ENCODE data around the gene CASP2. TPM values are rescaled to one million over a fixed set of nuclear protein-coding genes. Genes with fewer than 3 reads are reported as not detected.

The CASP2 gene
- total RNA-seq (22.0 TPM), polyA plus RNA-seq (7.5 TPM)

DNA sequence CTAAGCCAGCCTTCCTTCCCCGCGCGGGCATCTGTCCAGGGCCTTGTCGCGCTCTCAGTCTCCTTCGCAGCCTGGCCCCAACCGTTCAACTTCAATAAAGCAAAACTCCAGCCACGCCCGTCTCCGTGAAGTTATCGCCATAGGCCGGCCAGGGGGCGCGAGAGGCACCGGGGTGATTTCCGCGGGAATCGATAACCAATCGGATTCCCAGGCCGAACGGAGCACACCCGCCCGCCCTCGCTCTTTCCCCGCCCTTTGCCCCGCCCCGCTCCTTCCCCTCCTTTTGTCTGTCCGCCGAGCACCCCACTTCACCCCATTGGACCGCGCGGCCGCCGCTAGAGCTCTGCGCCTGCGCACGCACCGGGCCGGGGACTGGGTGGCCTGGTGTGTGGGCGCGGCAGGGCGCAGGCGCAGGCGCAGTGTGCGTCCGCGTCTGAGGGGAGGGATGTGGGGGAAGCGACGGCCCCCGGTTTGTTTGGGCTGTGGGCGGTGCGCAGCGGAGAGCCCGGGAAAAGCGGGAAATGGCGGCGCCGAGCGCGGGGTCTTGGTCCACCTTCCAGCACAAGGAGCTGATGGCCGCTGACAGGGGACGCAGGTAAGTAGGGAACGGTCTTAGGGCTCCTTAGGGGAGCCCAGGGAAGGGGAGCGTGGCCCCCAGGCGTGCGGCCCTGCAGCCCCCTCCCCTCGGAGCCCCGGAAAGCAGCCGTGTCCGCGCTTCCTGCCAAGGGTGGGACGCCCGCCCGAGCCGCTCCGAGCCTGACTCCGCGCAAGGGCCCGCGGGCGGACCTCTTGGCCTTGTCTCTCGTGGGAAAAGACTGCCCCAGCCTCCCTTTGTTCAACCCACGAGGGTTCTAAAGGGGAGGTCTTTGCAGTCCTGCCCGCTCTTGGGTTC lies at the start of gene CASP2:
Gene CASP2, plus strand, starts transcription at position 417 of the 892 bp plus-strand sequence. Its CDS starts 105 bp downstream, at position 522.
- 2% methylated on average over 84 of the region's 84 CpGs for WGBS
- DNase-seq (ENCODE audit: extremely low spot score) = peak; percentile 91
- H3K27ac ChIP-seq (ENCODE audit: low read depth) = peak within 1 kb of the TSS; percentile 61
- no peaks in the 10 kb centered on the region for H3K36me3 ChIP-seq (ENCODE audit: insufficient read depth)
- peak within 1 kb of the TSS; percentile 76 for H3K4me3 ChIP-seq (ENCODE audit: low read depth, low read length)
- peaks cover 3% of the 10 kb centered on the region for H3K4me1 ChIP-seq (ENCODE audit: insufficient read depth)

DNA sequence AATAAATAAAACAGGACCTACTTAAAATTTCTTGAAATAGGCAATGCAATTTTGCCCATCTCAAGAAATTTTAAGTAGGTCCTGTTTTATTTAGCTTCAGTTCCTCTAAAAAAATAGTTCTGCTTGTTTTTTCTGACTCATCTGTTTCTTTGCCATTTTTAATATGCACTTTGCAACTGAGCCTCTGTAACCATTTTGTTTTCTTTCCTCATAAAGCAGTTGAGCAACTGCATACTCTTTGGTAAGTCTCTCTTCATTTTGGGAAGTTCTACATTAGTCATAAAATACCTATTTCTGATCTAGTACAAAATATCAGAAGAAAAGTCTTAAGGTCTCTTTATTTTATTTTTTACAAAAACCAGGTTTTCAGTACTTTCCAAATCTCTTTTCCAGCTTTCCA lies 48.3 kb upstream of the CASP2 start:
- Histone ChIP-seq H3K4me3 (ENCODE audit: low read depth, low read length) (no peak overlapping the region), H3K4me1 (ENCODE audit: insufficient read depth) (no peaks in the 10 kb centered on the region), H3K27ac (ENCODE audit: low read depth) (no peak overlapping the region), H3K36me3 (ENCODE audit: insufficient read depth) (no peaks in the 10 kb centered on the region)
- DNase-seq (ENCODE audit: extremely low spot score) = no peak

DNA sequence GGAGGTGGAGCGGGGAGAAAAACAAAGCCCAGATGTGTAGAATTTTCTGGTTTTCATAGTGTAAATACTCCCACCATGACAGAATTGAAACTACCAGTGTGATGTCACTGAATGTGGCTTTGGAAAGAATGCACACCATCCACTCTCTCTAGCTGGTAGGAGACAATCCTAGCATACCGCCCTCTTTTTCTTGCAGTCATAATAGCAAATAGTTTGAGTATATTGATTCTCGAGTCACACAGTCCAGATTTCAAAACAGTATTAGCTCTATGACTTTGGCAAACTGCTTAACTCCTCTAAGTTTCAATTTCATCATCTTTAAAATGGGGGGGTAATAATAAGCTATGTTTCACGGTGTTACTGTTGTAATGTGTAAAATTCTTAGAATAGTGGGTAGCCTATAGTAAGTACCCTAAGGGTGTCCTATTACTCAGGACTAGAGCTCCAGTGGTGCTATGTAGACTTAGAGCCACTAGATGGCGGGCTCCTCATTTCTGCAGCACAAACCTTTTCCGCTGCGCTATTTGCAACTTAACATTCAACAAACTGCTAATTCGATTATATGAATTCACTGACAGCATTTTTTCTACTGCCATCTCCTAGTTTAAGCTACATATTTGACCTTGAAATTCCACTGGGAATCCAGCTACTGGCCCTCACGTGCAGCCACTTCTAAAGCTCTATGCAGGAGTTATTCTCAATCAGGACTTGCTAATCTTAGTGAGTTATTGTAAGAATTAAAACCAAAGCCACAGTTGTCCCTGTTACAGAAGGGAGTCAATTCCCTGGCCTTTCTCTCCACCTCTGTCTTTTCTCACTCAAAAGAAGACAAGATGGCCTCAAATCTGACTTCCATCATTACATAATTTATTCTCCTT lies 47.6 kb upstream of the CASP2 start:
- no peaks in the 10 kb centered on the region for H3K36me3 ChIP-seq (ENCODE audit: insufficient read depth)
- peak; percentile 62 for DNase-seq (ENCODE audit: extremely low spot score)
- 19% methylated on average over 9 of the region's 9 CpGs for WGBS
- H3K27ac ChIP-seq (ENCODE audit: low read depth) = no peak overlapping the region
- no peak overlapping the region for H3K4me3 ChIP-seq (ENCODE audit: low read depth, low read length)
- H3K4me1 ChIP-seq (ENCODE audit: insufficient read depth) = no peaks in the 10 kb centered on the region

DNA sequence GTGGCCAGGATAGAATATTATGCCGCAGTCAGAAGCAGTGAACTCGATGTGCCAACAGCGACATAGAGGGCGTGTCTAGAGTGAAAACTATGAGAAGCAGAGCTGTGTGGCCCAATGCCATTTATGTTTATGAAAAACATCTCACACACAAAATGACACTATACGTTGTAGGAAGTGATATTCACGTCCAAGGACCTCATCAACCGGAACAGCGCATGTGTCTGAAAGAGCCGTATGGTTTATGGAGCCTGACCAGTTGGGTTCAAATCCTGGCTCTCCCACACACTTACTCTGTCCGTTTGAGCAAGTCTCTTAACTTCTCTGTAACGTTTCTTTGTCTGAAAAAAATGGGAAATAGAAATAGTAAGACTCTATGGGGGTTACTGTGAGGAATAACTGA lies 45.8 kb upstream of the CASP2 start:
- H3K4me3 ChIP-seq (ENCODE audit: low read depth, low read length) = no peak overlapping the region
- H3K4me1 ChIP-seq (ENCODE audit: insufficient read depth) = no peaks in the 10 kb centered on the region
- 86% methylated on average over 11 of the region's 11 CpGs for WGBS
- no peak for DNase-seq (ENCODE audit: extremely low spot score)
- no peak overlapping the region for H3K27ac ChIP-seq (ENCODE audit: low read depth)
- H3K36me3 ChIP-seq (ENCODE audit: insufficient read depth) = no peaks in the 10 kb centered on the region

DNA sequence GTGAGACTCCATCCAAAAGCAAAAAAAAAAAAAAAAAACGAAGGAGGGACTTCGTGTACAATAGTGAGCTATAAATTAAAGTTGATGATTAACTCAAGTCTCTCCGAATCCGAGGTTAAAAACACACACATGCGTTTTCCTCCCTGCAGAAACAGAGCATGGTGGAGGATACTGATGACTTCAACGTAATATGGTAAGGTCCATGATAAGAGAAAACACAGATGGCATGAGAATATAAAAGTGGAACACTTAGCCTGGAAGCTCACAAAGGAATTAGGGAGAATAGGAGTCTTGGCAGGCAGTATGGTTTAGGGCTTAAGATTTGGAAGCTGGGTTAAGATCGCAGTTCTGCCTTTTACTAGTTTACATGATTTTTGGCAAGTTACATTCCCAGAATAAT lies 45.0 kb upstream of the CASP2 start:
- Histone ChIP-seq H3K36me3 (ENCODE audit: insufficient read depth) (no peaks in the 10 kb centered on the region), H3K27ac (ENCODE audit: low read depth) (no peak overlapping the region), H3K4me1 (ENCODE audit: insufficient read depth) (no peaks in the 10 kb centered on the region), H3K4me3 (ENCODE audit: low read depth, low read length) (no peak overlapping the region)
- WGBS = 18% methylated on average over 7 of the region's 7 CpGs
- no peak for DNase-seq (ENCODE audit: extremely low spot score)

DNA sequence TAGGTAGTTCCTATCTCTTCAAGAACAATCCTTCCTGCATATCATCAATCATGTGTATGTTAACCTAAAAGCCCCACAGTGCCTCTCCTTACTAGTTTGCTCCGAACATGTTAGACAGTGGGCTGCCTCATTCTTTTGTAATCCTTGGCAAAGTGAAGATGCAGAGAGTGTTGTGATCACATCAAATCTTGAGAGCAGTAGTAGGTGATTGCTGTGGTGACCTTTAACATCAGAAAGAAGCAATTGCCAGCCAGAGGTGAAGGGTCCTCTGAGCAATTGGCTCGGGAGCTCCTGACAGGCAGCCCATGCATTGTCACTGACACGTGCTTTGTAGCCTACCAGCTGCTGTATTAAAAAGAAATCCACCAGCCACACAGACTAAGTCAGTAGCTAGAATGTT lies 44.5 kb upstream of the CASP2 start:
- no peak overlapping the region for H3K27ac ChIP-seq (ENCODE audit: low read depth)
- no peaks in the 10 kb centered on the region for H3K4me1 ChIP-seq (ENCODE audit: insufficient read depth)
- H3K4me3 ChIP-seq (ENCODE audit: low read depth, low read length) = no peak overlapping the region
- DNase-seq (ENCODE audit: extremely low spot score) = no peak
- H3K36me3 ChIP-seq (ENCODE audit: insufficient read depth) = no peaks in the 10 kb centered on the region
- WGBS = 26% methylated on average over 3 of the region's 3 CpGs

DNA sequence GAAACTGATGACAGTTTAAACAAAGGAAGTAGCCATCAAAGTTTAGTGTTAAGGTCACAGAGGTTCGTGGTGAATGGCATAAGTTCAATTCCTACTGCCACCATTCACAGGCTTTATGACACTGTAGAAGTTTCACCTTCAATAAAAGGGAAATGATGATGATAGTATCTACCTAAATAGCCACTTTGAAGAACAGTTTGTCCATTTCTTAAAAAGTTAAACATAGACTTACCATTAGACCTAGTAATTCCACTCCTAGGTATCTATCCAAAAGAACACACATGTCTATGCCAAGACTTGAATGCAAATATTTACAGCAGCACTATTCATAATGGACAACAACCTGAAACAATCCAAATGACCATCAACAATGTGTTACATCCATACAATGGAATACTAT lies 43.8 kb upstream of the CASP2 start:
- H3K27ac ChIP-seq (ENCODE audit: low read depth) = no peak overlapping the region
- no peak for DNase-seq (ENCODE audit: extremely low spot score)
- no peaks in the 10 kb centered on the region for H3K36me3 ChIP-seq (ENCODE audit: insufficient read depth)
- H3K4me1 ChIP-seq (ENCODE audit: insufficient read depth) = no peaks in the 10 kb centered on the region
- 52% methylated on average over 1 of the region's 1 CpG for WGBS
- no peak overlapping the region for H3K4me3 ChIP-seq (ENCODE audit: low read depth, low read length)

DNA sequence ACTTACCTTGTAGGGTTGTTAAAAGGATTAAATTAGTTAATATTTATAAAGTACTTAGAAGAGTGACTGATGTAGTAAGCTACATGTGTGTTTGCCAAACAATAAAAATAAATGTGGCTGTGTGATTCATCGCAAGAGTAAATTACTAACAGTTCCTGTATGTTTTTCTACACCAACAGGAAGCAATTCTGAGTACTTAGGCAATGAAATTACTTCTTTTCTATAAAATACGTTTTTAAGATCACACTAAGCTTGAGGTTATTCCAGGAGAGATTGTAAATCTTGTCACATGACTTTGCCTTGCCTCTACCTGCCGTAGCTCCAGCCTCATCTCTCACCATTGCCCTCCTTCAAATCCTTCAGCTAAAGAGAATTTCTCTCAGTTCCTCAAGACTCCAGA lies 43.0 kb upstream of the CASP2 start:
- H3K4me1 ChIP-seq (ENCODE audit: insufficient read depth) = no peaks in the 10 kb centered on the region
- no peak overlapping the region for H3K27ac ChIP-seq (ENCODE audit: low read depth)
- WGBS = 51% methylated on average over 3 of the region's 3 CpGs
- no peaks in the 10 kb centered on the region for H3K36me3 ChIP-seq (ENCODE audit: insufficient read depth)
- DNase-seq (ENCODE audit: extremely low spot score) = no peak
- no peak overlapping the region for H3K4me3 ChIP-seq (ENCODE audit: low read depth, low read length)

DNA sequence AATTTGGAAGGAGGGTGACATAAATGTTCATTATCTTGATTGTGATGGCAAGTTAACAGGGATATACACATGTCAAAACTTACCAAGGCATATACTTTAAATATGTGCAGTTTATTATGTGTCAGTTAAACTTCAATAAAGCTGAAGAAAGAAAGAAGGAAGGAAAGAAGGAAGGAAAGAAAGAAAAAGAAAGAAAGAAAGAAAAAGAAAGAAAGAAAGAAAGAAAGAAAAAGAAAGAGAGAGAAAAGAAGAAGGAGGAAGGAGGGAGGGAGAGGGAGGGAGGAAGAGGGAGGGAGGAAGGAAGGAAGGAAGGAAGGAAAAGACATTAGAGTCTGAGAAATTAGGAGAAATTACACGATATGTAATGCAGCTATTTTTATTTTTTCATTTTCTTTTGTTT lies 40.8 kb upstream of the CASP2 start:
- 67% methylated on average over 1 of the region's 1 CpG for WGBS
- no peak overlapping the region for H3K4me3 ChIP-seq (ENCODE audit: low read depth, low read length)
- H3K27ac ChIP-seq (ENCODE audit: low read depth) = no peak overlapping the region
- H3K36me3 ChIP-seq (ENCODE audit: insufficient read depth) = no peaks in the 10 kb centered on the region
- no peaks in the 10 kb centered on the region for H3K4me1 ChIP-seq (ENCODE audit: insufficient read depth)
- no peak for DNase-seq (ENCODE audit: extremely low spot score)

DNA sequence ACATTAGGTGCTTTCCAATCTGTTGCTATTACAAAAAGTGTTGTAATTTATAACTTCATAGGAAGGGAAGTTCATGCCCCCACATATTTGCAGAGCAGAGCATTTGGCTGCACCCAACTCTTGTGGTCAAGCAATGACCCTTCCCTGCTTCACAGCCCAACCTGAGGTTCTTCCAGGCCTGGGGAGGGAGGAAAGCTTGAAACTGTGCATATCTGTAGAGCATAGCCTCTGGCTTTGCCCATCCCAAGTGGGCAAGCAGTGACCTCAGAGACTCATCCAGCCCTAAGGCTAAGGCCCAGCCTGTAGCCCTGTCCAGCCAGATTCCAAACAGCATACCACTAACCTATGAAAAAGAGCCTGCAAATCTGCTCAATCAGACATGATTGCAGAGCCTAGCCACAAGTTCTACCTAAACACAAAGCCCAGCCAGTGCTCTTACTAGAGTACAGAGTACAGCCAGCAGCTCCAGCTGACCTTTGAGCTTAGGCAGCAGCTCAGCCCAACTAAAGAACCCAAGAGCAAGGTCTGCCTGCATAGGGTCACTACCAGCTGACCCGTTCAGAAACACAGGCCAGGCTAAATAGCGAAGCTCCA lies 39.3 kb upstream of the CASP2 start:
- no peak for DNase-seq (ENCODE audit: extremely low spot score)
- no peaks in the 10 kb centered on the region for H3K4me1 ChIP-seq (ENCODE audit: insufficient read depth)
- 89% methylated on average over 2 of the region's 2 CpGs for WGBS
- no peaks in the 10 kb centered on the region for H3K36me3 ChIP-seq (ENCODE audit: insufficient read depth)
- H3K27ac ChIP-seq (ENCODE audit: low read depth) = no peak overlapping the region
- H3K4me3 ChIP-seq (ENCODE audit: low read depth, low read length) = no peak overlapping the region

DNA sequence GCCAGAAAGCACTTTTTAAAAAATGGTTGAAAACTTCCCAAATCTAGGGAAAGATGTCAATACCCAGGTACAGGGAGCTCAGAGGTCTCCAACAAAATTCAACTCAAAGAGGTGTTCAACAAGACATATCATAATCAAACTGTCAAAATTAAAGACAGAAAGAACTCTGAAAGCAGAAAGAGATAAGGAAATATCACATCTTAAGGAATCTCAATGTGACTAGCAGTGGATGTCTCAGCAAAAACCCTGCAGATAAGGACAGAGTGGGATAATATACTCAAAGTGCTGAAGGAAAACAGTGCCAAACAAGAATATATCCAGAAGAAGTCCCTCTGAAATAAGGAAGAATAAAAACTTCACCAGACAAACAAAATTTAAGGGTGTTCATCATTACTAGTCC lies 38.0 kb upstream of the CASP2 start:
- no peak for DNase-seq (ENCODE audit: extremely low spot score)
- Histone ChIP-seq H3K36me3 (ENCODE audit: insufficient read depth) (no peaks in the 10 kb centered on the region), H3K4me3 (ENCODE audit: low read depth, low read length) (no peak overlapping the region), H3K27ac (ENCODE audit: low read depth) (no peak overlapping the region), H3K4me1 (ENCODE audit: insufficient read depth) (no peaks in the 10 kb centered on the region)

DNA sequence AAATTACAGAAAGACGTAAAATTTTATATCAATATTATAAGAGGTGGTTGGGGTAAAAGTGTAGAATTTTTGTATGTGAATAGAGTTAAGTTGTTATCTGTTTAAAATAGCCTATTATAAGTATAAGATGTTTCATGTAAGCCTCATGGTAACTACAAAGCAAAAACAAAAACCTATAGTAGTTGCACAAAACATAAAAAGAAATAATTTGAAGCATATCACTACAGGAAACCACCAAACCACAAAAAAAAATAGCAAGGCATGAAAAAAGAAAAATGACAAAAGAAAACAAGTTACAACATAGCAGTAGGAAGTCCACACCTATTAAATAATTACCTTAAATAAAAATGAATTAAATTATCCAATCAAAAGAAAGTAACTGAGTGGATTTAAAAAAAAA lies 37.3 kb upstream of the CASP2 start:
- H3K4me3 ChIP-seq (ENCODE audit: low read depth, low read length) = no peak overlapping the region
- DNase-seq (ENCODE audit: extremely low spot score) = no peak
- no peak overlapping the region for H3K27ac ChIP-seq (ENCODE audit: low read depth)
- no peaks in the 10 kb centered on the region for H3K36me3 ChIP-seq (ENCODE audit: insufficient read depth)
- WGBS = 81% methylated on average over 1 of the region's 1 CpG
- H3K4me1 ChIP-seq (ENCODE audit: insufficient read depth) = no peaks in the 10 kb centered on the region

DNA sequence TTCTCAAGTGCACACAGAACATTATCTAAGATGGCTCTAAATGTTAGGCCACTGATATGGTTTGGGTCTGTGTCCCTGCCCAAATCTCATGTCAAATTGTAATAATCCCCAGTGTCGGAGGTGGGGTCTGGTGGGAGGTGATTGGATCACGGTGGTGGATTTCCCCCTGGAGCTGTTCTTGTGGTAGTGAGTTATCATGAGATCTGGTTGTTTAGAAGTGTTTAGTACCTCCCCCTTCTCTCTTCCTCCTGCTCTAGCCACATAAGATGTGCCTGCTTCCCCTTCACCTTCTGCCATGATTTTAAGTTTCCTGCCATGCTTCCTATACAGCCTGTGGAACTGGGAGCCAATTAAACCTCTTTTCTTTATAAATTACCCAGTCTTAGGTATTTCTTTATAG lies 36.1 kb upstream of the CASP2 start:
- Histone ChIP-seq H3K4me1 (ENCODE audit: insufficient read depth) (no peaks in the 10 kb centered on the region), H3K36me3 (ENCODE audit: insufficient read depth) (no peaks in the 10 kb centered on the region), H3K4me3 (ENCODE audit: low read depth, low read length) (no peak overlapping the region), H3K27ac (ENCODE audit: low read depth) (no peak overlapping the region)
- no peak for DNase-seq (ENCODE audit: extremely low spot score)
- 86% methylated on average over 2 of the region's 2 CpGs for whole genome bisulfite sequencing

DNA sequence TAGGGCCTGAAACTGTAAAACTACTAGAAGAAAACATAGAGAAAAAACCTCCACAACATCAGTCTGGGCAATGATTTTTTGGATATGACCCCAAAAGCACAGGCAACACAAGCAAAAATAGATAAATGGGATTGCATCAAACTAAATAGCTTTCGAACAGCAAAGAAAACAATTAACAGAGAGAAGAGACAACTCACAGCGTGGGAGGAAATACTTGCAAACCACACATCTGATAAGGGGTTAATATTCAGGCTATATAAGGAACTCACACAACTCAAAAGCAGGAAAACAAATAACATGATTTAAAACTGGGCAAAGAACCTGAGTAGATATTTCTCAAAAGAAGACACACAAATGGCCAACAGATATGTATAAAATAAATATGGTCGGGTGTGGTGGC lies 32.6 kb upstream of the CASP2 start:
- H3K4me3 ChIP-seq (ENCODE audit: low read depth, low read length) = no peak overlapping the region
- WGBS = 69% methylated on average over 3 of the region's 3 CpGs
- H3K4me1 ChIP-seq (ENCODE audit: insufficient read depth) = no peaks in the 10 kb centered on the region
- DNase-seq (ENCODE audit: extremely low spot score) = no peak
- no peak overlapping the region for H3K27ac ChIP-seq (ENCODE audit: low read depth)
- no peaks in the 10 kb centered on the region for H3K36me3 ChIP-seq (ENCODE audit: insufficient read depth)
